GM12865 (cell line): ENCODE data around the gene CINP.

Experiments used
- DNase-seq: peaks from one replicate; pipeline ENCODE4 v3.0.0; 2010; ENCODE audit warnings: low read depth
- H3K4me3 ChIP-seq: 2 replicates; pipeline ENCODE4 v1.5.1; 2011; ENCODE audit warnings: mild to moderate bottlenecking, low read depth, low read length, control low read depth
- CTCF ChIP-seq: IDR thresholded peaks from 2 replicates; pipeline ENCODE4 v1.5.1; 2011; ENCODE audit warnings: low read length, control low read depth, low read depth, inconsistent platforms; ENCODE audit not compliant: insufficient read depth; ENCODE audit errors: missing control alignments

Gene CINP

GRCh38 chr14:102318781-102319276 lies 43.9 kb downstream of the CINP start:
- TF ChIP-seq CTCF, result no peak
- peak overlapping the region; percentile 84 for H3K4me3 ChIP-seq
- no peak for DNase-seq

GRCh38 chr14:102317564-102318248 lies 45.0 kb downstream of the CINP start:
- peak; percentile 16 for TF ChIP-seq CTCF
- DNase-seq, result peak; percentile 70
- peak overlapping the region; percentile 65 for H3K4me3 ChIP-seq

- H3K4me3 ChIP-seq, result peak overlapping the region; percentile 73
- peak; percentile 95 for DNase-seq
- TF ChIP-seq CTCF, result peak; percentile 83
Measured at GRCh38 chr14:102316743-102317563, 45.7 kb downstream of the CINP start.

- DNase-seq, result peak; percentile 64
- TF ChIP-seq CTCF, result no peak
- H3K4me3 ChIP-seq, result peak overlapping the region; percentile 73
Measured at GRCh38 chr14:102316338-102316742, 46.4 kb downstream of the CINP start.

- TF ChIP-seq CTCF, result no peak
- no peak for DNase-seq
- no peak overlapping the region for H3K4me3 ChIP-seq
Measured at GRCh38 chr14:102315121-102315520, 47.6 kb downstream of the CINP start.

GRCh38 chr14:102314242-102315011 lies 48.3 kb downstream of the CINP start:
- H3K4me3 ChIP-seq, result peak overlapping the region; percentile 51
- DNase-seq, result peak; percentile 91
- peak; percentile 99 for TF ChIP-seq CTCF
